Stimulated activated CD8-positive, alpha-beta memory T cell treated with anti-CD3 and anti-CD28 coated beads, Interleukin-4, amount 100 ng/mL, for 24 hours (primary cell): Measurements from ENCODE around the gene SLC25A4.
A peak's percentile ranks its signal among the peaks of the same experiment; 100 is the strongest.
"Not testable (repeated sequence)": the region's sequence is repeated elsewhere in the genome, so short reads cannot be mapped to it uniquely, and the experiment has no call there.

Experiments used
- DNase-seq: peaks from one replicate; pipeline ENCODE4 v3.0.0-alpha.2; 2020; ENCODE audit warnings: low read depth

SLC25A4 gene

GRCh38 chr4:185183622-185184281, 40.7 kb downstream of the SLC25A4 start:
- DNase-seq, result peak; percentile 56

- no peak for DNase-seq
Measured at GRCh38 chr4:185186769-185187168, 43.7 kb downstream of the SLC25A4 start.

- DNase-seq, result no peak
Measured at GRCh38 chr4:185189606-185190305, 46.7 kb downstream of the SLC25A4 start.

GRCh38 chr4:185190306-185190856, 47.3 kb downstream of the SLC25A4 start:
- DNase-seq, result no peak

GRCh38 chr4:185192059-185192458, 49.0 kb downstream of the SLC25A4 start:
- no peak for DNase-seq

GRCh38 chr4:185194924-185195888, 52.1 kb downstream of the SLC25A4 start:
- no peak for DNase-seq

- DNase-seq, result no peak
Measured at GRCh38 chr4:185196437-185196836, 53.4 kb downstream of the SLC25A4 start.

- not testable (repeated sequence) for DNase-seq
Measured at GRCh38 chr4:185198189-185198588, 55.1 kb downstream of the SLC25A4 start.
